ENCODE data around the gene HAT1.
"Not testable (repeated sequence)": the region's sequence is repeated elsewhere in the genome, so short reads cannot be mapped to it uniquely, and the experiment has no call there.

HAT1 gene, protein sequence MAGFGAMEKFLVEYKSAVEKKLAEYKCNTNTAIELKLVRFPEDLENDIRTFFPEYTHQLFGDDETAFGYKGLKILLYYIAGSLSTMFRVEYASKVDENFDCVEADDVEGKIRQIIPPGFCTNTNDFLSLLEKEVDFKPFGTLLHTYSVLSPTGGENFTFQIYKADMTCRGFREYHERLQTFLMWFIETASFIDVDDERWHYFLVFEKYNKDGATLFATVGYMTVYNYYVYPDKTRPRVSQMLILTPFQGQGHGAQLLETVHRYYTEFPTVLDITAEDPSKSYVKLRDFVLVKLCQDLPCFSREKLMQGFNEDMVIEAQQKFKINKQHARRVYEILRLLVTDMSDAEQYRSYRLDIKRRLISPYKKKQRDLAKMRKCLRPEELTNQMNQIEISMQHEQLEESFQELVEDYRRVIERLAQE

DNA sequence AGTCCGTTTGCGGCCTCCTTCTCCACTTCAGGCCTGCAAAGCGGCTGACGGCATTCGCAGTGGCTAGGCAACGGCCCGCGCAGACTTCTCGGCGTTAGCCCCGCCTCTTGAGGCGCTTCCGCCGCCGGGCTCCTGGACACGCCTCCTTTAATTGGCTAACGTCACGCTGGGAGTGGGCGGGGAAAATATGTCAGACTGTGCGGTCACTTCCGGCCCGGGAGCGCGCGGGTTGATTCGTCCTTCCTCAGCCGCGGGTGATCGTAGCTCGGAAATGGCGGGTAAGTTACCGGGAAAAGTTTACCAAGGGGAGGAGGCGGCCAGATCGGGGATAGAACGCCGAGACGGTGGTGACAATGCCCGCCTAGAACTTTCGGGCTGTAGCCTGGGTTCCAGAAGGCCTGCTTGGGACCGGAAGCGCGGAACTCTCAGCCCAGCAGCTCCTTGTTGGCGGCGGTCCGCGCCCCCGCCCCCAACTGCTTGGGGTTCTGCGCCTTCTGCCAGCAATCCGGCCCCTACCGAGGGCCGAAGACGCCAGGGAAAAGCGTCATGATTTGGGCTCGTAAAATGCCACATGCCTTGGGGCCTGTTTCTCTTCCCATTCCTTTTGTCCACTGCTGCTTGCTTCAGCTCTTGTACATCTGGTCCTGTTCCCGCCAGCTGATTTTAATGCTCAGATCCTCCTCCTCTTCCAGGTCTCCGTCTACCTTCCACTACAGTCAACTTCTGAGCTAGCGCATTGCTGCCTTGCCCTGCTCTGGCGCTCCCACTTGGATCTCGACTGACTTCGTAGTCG lies at the start of gene HAT1:
HAT1 (plus strand) TSS at position 232 of the 793 bp plus-strand sequence; CDS start at position 272, 40 bp downstream.
- peak; percentile 99 for DNase-seq

DNA sequence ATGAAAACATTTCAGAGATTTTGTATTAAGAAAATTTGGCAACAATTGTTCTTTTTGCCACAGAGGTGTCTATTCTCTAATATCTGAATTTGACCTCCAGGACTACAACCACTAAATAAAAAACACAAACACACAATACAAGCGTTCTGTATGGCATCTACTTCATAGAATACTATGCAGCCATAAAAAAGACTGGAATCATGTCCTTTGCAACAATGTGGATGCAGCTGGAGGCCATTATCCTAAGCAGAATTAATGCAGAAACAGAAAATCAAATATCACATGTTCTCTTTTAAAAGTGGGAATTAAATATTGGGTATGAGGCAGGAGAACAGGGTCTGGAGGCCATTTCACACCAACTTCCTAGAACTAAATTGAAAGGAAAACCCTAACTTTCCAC lies 47.7 kb upstream of the HAT1 start:
- no peak for DNase-seq

DNA sequence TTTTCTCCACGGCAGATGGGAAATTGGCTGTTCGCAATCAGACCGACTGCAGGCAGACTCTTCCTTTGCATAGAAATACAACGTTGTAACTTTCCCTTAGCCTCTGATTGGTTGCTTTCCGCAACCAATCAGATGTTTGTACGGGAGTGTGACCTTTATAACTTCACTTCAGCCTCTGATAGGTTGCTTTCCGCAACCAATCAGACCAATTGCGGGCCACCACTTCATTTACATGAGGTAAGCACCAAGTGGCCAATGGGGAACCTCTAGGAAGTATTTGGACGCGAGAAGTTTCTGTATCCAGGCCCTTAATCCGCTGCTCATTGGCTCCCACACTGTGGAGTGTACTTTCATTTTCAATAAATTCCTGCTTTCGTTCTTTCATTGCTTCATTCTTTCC lies 47.3 kb upstream of the HAT1 start:
- DNase-seq, result no peak

DNA sequence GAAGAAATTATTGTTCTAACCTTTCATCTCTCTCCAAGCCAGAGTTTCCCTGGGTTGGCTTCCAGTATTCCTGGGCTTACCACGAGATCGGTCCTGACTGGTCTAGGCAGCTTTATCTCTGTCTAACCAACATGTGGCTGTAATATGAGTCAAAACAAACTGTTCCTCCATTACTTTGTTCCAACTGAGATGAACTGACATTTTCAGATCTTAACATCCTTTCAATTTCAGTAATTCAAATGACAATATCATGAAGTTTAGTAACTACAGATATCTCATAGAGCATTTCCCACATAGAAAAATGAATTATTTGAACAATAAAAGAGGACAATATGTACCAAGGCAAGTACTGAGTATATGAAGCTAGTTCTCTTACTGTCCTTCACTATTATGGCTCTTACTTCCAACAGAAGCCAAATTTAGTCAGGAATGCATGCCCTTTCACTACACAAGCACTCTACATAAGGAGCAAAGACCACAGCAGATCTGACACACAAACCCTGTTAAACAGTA lies 43.7 kb upstream of the HAT1 start:
- DNase-seq, result no peak

DNA sequence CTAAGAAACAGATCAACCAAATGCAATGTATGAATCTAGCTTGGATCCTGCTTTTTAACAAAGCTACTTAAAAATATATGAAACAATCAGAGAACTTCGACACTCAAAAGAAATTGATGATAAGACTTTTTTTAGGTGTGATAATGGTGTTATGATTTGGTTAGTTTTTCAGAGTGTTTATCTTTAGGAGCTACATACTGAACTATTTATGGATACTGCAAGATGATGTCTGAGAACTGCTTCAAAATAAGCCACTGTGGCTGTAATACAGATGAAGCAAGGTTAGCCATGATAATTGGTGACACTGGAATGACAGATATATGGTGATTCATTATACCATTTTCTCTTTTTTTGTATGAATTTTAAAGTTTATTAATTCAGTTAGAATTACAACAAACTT lies 42.4 kb upstream of the HAT1 start:
- DNase-seq, result no peak

DNA sequence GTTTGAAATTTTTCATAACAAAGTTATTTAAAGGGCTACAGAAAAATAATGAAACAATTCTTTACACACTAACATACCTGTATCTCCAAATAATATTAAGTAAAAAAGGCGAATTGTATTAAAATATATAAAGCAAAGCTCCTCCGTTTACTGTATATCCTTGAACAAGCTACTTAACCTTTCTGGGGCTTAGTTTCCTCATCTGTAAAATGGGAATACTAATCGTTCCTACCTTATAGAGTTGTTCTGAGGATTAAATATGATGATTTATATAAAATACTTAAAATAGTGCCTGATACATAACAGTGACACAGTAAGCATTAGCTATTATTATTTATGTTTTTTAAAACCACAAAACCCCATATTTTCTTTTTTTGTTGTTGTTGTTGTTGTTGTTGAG lies 41.5 kb upstream of the HAT1 start:
- no peak for DNase-seq

DNA sequence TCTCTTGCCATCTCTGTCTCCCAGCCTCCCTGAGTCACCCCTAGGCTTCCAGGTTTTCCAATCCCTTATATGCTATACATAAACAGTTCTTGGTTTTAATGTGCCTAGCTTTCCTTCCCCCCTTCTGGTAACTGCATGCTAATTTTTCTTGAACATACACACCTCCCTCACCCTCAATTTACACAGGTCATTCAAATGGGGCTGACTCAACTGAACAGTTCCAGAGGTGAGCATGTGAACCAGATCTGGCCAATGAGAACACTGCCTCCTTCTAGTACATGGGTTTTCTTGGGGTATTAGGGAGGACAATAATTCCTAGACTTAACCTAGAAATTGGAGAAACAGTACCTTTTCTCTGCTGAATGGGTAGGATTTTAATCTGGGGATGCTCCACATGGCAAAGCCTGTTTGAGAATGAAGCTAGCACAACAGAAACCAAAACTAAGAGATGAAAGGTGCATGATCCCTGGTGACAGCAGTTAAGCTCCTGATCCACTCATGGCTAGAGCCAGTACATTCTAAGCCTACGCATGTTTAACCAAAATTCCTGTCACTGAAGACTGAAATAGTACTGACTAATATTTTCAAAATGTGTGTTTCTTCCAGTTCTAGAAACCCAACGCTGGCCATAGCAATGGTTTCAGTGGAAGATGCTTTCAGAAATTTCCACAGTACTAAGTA lies 40.0 kb upstream of the HAT1 start:
- no peak for DNase-seq

DNA sequence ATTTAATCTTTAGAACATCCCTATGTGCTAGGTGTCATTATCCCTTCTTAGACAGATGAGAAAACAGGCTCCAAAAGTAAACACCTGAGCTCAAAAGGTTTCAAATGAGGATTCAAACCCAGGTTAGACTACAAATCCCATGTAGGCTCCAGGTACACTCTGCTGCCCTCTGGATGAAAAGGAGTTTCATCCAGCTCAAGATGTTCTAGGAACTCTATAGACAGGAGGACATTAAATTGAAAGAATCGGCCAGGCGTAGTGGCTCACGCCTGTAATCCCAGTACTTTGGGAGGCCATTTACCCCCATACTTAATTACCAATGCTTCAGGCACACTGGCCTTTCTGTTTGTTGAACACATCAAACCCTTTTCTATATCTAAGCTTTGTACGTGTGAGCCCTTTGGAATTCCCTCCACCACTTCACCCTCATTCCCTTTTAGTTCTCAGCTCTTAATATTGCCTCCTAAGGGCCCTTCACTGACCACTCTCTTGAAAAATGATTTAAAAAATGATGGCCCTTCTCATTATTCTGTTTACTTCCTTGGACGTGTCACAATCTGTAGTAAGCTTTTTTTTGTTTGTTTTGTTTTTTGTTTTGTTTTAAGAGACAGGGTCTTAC lies 38.9 kb upstream of the HAT1 start:
- DNase-seq, result no peak

DNA sequence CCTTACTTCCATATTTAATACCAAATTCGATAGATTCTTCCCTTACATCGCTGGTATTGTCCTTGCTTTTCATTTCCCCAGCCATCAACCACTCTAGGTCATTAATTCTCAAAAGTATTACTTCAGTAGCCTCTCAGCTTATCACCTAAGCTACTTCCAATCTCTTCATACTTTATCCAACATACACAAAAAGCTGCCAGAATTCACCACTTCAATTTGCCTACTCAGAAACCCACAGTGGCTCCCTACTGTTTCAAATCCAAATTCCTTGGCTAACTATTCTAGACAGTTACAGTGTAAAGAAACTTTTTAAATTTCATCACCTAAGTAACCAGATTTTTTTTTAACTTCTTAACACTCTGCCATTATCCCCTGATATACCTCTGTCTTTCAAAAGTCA lies 32.9 kb upstream of the HAT1 start:
- DNase-seq, result no peak

DNA sequence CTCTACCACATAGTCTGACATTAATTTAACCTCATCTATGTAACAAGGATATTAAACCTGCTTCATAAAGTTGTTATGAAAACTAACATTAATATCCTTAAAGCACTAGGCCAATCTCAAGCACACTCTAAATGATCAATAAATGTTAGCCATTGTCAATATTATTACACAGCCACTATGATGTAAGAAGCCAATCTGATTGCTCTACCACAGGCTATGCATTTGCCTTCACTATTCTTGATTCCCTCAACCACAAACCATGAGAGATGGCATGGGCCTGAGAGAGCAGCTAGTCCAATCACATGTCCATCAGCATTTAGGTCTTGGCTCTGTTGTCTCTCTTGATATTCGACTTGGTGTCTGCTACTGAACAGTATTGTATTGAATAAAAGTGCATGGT lies 32.5 kb upstream of the HAT1 start:
- DNase-seq, result no peak

DNA sequence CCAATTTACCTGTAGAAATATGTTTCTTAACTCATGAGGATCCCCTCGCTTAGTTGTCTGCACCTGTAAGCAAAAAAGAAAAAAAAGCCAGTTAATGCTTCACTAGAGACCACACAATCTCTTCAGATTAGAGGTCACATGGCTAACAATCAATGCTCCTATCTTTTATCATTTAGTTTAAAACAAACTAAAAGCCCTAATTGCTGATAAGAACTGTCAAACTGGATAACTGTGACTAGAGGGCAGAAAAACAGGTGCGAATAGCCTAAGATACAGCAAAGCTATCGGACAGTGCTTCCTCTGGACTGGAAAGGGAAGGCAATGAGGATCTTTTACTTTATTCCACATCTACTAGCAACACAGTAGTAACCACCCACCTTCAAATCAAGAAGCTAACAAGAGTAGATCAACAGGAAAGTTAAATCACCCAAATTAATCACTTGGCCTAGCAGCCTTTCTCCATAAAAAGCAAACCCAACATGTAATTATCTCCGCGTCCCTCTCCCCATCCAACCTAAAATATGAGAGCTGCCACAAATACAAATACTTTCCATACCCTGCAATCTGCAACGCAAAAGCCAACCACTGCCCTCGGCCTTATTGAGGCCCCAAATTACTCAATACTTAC lies 29.0 kb upstream of the HAT1 start:
- no peak for DNase-seq

DNA sequence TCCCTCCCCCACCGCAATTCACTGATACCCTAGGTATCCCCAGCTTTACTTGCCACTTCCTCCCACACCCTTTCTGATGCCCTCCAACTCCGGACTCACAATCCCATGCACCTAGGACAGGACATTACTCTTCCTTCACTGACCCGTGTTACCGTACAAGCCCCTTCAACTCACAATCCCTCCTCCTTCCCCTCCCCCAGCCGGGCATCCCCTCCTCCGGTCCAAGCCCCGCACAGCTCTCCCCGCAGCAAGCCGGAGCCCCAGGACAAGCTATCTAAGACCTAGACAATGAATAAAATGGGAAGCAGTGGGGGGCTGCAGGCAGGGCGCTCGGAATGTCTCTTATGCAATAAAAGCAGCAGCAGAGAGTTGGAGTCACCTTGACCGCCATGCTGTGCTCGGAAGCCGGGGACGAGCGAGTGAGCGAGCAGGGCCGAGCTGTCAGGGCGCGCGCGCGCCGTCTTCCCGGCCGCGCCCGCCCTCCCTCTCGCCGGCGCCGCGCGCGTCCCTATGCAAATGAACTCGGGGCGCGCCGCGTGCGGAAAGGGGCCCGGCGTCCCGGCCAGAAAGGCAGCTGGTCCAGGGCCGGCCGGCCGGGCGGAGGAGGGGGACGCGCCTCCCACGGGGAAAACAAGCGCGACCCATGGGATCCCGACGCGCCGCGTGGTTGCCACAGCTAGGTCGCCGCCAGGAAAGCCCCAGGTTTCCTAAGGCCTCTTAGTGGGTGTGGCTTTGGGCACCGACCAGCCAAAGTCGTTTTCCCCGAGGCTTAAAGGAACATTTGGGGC lies 28.2 kb upstream of the HAT1 start, which contains the start of gene SLC25A12:
SLC25A12 (minus strand) TSS at position 421 of the 788 bp plus-strand sequence; CDS start at position 391, 30 bp downstream.
- peak; percentile 89 for DNase-seq

DNA sequence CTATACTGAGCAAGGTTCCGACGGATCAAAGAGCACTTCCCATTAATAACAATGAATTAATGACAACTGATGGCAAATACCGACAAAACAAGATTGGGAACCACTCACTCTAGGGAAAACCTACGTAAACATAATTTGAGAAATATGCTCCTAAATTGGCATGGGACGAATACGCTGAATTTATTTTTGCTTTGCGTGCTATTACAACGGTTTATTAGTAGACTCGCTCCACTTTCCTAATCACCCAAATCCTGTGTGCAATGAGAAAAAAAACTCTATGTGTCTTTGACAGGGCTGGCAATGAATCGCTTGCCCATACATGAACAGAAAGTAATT lies 27.7 kb upstream of the HAT1 start:
- DNase-seq, result no peak

DNA sequence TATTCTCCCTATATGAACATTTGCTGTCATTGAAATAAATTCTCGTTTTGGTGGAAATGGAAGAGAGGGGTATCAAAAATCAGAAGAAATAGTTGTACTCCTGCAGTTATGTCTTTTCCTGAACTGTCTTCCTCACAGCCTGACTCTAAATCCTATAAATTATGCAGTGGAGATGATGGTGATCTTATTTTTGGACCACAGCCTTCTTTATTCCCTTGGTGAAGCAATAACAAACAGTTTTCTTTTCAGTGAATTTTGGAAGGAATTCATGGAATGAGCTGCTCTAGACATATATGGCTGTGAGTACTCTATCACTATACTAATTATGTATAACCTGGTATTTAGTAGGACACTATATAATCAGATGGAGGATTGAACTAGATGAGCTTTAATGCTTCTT lies 26.5 kb upstream of the HAT1 start:
- DNase-seq, result no peak

DNA sequence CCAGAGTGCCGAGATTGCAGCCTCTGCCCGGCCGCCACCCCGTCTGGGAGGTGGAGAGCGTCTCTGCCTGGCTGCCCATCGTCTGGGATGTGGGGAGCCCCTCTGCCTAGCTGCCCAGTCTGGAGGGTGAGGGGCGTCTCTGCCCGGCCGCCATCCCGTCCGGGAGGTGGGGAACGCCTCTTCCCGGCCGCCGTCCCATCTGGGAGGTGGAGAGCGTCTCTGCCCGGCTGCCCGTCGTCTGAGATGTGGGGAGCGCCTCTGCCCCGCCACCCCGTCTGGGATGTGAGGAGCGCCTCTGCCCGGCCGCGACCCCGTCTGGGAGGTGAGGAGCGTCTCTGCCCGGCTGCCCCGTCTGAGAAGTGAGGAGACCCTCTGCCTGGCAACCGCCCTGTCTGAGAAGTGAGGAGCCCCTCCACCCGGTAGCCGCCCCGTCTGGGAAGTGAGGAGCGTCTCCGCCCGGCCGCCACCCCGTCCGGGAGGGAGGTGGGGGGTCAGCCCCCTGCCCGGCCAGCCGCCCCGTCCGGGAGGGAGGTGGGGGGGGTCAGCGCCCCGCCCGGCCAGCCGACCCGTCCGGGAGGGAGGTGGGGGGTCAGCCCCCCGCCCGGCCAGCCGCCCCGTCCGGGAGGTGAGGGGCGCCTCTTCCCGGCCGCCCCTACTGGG lies 22.5 kb upstream of the HAT1 start:
- not testable (repeated sequence) for DNase-seq

DNA sequence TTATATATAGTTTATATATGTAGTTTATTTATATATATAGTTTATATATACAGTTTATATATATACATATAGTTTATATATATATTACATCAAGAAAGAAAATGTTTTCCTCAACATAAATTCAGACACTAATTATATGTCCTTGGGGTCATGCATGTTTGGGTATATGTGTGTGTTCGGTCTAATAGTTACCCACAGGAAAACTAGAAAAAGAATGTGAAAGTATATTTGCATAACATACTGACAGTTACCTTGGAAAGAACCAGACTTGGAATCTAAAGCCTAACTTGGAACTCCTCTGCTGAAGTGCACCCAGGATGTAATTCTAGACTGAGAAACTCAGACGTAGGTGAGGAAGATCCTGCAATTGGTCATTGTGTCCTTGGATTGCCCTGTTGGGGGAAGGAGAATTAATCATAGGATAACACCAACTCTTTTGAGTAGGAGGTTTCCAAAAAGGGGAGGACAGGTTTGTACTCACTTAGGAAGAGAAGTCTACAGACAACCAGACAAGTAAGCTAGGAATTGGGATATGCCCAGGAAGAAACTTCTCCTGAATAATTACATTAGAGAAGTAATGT lies 19.3 kb upstream of the HAT1 start:
- DNase-seq, result no peak

DNA sequence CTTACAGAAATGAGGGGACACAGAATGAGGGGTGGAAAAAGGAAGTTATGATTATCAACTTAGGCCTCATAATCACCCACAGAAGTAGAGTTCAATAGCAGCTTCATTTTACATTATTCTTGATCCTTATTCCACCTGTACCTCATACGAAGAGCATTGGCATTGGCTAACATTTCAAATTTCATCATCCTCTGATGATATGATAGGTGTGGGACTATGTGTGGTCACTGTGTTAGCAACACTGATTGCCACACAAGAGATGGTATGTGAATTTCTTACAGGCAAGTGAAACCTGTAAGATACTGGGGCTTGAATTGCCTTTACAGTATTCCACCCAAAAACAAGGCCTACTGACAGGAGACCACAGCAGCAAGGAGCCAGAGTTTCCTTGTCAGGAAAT lies 14.0 kb upstream of the HAT1 start:
- DNase-seq, result no peak

DNA sequence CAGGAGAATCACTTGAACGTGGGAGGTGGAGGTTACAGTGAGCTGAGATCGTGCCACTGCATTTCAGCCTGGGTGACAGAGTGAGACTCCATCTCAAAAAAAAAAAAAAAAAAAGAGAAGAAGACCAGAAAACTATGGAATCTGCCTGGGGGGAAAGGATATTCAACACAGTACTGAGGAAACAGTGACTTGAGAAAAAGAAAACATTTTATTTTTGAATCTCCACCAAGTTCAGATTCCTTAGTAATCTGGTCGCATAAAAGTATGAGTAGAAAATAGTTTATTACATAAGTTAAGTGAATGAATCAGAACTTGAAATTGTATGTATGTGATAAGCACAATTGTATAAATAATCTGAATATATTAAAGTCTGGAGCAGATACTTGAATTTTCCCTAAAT lies 13.0 kb upstream of the HAT1 start:
- DNase-seq, result no peak

DNA sequence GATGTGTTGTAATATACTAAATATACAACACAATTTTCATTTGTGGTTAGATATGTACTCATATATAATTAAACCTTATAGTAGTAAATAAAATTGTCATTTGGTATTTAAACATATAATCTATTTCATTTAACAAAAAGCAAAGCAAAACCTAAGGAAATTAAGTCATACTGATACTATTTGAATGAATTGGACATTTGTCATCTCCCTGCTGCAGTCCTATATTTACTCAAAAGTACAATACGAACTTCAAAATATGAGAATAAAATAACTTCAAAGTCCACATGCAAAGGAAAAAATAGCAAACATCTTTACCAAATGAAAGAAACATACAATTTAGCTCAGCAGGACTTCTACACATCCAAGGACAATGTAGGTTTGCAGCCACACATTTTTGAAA lies 11.8 kb upstream of the HAT1 start:
- DNase-seq, result no peak

DNA sequence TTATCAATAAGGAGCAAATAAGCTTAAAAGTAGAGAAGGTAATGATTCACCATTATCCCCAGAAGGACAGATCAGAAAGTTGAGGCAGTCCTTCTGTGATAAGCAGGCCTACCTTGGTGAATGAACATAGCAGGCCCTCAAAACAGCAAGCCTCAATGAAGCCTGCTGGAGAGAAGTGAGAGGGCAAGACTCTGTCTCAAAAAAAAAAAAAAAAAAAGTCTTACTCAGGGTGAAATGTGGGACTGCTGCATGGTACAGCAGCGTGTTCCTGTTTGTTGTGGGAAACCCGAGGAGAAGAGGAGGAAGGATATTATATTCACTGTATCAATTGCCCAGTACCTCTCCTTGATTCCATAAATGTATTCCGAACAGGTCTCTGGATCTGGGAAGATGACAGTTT lies 8.7 kb upstream of the HAT1 start:
- DNase-seq, result no peak

DNA sequence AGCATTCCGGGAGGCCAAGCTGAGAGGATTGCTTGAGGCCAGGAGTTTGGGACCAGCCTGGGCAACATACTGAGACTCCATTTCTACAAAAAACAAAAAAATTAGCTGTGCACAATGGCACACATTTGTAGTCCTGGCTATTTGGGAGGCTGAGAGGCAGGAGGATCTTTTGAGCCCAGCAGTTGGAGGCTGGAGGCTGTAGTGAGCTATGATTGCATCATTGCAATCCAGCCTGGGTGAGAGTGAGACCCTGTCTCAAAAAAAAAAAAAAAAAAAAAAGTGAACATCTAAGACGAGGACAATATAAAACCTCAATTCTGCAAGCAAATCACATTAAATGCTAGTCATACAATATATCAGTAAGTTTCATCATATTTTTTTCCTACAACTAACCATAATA lies 2.8 kb upstream of the HAT1 start:
- DNase-seq, result no peak
